ENCODE data around the gene MYO16.

Gene MYO16

DNA sequence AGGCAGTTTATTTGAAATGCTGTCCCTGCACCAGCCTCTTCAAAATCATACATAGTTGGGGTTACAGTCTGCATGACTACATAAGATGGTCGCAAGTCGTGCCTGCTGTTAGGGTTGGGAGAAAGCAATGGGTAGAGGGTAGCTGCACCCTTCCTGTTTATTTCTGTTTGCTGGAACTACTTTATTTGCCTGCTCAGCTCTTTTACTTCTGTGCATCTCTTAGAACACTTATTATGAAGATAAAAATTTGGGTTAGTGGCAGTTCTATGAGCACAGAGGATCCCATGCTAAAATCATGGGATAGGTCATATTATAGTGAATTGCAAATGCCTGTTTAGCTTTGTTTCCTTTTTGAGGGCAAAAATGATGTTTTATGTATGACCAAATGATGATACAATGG, 160.1 kb downstream of the MYO16 start:
- DNase-seq (ENCODE audit: low read depth in 2 of 2, low spot score in 1 of 2) = no peak

DNA sequence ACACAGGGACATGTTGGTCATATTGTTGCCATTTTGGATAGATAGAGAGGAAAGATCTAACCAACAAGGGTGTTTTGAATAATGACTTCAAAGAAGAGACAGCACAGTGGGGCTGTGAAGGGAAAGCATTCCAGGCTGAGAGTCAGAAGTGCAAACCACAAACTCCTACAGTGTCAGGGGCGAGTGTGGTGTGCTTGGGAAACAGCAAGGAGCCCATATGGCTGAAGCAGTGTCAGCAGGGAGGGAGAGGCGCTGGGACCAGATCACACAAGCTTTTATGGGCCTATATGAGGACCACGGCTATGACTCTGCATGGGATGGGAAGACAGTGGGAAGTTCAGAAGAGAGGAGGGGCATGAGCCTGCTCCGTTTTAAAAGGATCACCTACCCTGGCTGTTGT, 166.4 kb downstream of the MYO16 start:
- DNase-seq (ENCODE audit: low read depth in 2 of 2, low spot score in 1 of 2) = no peak

DNA sequence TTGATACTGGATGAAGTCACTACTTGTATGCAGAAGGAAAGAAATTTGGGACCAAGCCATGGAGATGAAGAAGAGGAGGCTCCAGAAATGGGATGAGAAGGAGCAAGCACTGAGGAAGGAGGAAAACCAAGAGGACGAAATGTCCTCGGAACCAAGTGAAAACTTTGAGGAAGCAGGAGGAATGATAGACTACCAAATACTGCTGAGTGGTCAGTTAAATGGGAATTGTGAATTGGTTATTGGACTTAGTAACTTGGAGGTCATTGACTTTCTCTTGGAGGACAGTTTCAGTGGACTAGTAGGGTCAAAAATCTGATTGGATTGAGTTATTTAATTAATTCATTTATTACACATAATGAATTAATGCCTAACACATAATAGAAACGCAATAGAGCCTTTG, 167.9 kb downstream of the MYO16 start:
- DNase-seq (ENCODE audit: low read depth in 2 of 2, low spot score in 1 of 2) = no peak

DNA sequence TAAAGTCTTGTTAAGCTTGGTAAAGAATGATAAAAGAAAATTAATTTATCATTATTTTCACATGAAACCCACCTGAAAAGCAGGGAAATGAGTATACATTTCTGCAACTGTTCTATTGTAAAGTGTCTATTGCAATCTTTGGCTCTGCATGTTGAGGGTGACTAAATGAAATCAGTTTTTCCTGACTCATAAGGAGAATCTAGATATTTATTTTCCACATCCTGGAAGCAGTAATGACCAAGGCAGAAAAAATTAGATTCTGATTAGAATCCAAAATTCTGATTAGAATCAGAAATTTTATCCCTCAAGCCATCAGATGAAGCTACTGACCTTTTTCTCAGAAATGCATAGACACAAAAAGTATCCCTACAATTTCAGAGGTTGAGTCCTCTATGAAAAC, 178.4 kb downstream of the MYO16 start:
- DNase-seq (ENCODE audit: low read depth in 2 of 2, low spot score in 1 of 2) = no peak

DNA sequence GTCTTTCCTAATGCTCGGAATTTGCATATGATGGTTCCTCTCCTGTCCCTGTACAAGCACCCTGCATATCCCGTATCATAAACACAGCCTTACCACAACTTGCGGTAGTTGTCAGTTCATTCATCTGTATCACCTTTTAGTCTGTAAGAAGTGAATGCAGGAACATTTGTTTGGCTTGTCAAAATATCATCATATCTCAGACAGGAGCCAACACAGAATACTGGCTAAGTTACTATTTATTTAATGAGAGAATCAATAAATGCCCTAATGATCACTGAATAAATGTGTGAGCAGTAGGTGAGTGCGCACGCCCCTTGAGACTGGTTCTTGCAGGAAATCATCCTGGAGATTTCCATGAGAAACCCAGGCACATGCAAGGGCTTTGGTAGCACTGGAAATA, 182.8 kb downstream of the MYO16 start:
- DNase-seq (ENCODE audit: low read depth in 2 of 2, low spot score in 1 of 2) = no peak

DNA sequence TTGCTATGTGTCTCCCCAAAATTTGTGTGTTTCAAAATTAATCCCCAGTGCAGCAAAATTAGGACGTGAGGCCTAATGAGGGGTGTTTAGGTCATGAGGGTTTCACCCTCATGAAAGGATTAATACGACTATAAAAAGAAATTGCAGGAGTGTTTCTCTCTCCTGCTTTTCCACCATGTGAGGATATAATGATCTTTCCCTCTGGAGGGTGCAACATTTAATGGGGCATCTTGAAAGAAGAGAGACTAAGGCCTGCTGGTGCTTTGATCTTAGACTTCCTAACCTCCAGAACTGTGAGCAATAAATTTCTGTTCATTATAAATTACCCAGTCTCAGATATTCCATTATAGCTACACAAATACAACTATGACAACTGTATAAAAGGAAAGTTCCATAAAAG, 183.2 kb downstream of the MYO16 start:
- no peak for DNase-seq (ENCODE audit: low read depth in 2 of 2, low spot score in 1 of 2)

DNA sequence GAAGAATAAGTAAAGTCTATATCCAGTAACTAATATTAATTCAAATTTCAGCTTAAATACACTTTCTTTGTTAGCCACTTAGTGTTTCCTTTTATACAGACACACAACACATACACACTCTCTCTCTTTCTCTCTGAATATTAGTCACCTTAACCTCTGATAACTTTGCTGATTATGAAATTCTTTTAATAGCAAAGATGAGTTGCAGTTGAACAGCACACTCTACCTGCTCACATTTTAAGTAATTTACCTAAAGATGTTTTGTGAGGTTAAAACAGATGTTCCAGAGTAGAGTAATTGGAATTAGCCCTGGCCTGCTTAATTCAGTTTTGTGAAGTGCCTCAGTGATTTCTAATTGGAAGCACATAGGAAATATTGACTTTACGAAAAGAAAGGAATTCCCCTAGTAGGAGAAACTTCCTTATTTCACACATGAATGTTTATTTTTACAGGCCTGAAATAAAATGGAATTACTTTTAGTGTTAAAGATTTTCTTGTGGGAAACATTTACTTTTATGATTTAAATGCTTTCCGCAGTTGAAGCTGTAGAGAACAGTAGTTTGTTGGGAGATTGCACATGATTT, 184.3 kb downstream of the MYO16 start:
- DNase-seq (ENCODE audit: low read depth in 2 of 2, low spot score in 1 of 2) = no peak

DNA sequence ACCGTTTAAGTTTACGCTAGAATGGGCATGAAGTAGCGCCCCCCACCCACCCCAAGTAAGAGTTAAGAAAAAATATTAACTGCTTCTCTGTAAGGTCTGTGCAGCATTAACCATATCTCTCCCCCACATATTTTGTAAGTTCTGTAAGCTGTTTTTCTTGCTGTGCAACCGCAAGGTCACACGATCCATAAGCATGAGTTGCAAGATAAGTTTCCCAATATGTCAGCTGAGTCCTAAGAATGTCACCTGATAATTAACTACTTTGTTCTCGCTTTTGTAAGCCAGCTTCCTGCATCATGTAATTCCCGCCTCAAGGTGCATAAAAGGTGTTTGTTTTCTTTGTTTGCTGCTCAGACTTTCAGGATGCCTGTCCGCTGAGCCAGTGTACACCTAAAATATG, 187.0 kb downstream of the MYO16 start:
- DNase-seq (ENCODE audit: low read depth in 2 of 2, low spot score in 1 of 2) = no peak

DNA sequence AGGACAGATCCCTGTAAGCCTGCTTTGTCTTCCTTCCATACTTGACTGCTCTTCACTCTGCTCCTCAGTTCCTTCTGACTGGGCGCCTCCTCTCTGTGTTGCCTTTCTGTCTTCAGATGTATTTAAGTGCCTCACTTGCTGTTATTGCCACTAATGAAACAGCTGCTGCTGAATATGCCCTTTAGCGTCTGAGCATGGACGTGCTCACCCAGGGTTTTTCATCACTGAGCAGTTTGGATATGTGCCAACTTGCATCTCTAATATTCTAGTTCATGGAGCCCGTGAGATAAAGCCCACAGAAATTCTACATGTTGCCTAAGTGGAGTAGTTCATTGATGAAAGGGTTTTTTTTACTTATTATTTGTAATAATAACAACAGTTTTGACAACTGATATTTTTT, 198.2 kb downstream of the MYO16 start:
- no peak for DNase-seq (ENCODE audit: low read depth in 2 of 2, low spot score in 1 of 2)

DNA sequence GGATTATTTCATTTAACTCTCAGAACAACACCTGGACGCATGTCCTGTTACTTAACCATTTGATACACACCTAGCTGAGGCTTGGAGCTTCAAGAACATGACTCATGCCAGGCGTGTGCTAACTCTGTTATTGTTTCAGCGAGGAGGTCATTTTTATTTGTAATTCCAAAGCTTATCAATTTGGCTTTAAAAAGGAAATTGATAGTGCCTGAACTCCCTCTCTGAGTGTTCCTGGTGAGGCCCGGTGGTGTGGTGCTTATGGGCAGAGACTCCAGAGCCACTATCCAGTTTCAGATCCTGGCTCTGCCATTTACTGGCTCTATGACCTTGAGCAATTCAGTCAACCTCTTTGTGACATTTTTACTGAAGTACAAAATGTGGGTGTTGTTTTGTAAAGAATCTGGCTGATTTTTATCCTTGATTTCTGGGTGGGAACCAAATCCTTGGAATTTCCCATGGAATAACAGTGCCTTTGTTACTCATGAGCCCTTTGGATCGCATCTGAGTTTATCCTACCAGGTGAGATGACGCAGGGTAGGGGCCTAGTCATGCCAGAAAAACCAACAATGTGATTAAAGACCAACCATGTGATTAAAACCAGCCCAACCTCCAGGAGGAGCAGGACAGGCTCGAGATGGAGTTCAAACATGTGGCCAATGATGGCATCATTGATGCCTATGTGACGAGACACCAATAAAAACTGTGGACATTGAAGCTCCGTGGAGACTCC, 198.8 kb downstream of the MYO16 start:
- DNase-seq (ENCODE audit: low read depth in 2 of 2, low spot score in 1 of 2) = no peak

DNA sequence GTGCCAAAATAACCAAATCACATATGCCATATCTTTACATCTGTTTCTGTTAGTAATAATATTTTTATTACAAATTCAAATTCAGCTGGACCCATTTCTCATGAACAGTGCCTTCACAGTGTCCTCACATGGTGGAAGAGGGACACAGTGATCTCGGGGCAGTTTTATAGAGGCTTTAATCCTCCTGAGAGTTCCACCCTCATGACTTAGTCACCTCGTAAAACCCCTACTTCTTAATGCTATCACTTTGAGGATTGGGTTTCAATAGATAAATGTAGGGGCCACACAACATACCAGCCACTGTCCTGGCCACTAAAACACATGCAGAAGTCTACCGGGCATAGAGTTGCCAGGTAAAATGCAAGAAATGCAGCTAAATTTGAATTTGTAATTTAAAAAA, 201.5 kb downstream of the MYO16 start:
- DNase-seq (ENCODE audit: low read depth in 2 of 2, low spot score in 1 of 2) = no peak

DNA sequence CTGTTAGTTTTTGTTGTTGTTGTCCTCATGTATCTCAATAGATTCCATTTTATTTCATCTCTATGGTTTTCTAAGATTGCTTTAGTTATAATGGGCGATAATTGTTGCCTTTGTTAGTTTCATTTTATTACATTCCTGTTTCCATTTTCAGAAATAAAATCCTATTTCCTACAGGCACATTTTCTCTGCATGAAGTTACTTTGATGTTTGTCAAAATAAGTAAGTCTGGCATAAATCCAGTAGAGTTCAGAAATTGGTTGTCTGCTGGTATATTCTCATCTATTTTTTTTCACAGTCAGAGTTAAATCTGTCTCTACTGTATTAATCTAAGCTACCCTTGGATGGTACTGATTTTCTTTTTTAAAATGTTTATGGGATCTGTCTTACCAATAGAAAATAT, 204.1 kb downstream of the MYO16 start:
- no peak for DNase-seq (ENCODE audit: low read depth in 2 of 2, low spot score in 1 of 2)

DNA sequence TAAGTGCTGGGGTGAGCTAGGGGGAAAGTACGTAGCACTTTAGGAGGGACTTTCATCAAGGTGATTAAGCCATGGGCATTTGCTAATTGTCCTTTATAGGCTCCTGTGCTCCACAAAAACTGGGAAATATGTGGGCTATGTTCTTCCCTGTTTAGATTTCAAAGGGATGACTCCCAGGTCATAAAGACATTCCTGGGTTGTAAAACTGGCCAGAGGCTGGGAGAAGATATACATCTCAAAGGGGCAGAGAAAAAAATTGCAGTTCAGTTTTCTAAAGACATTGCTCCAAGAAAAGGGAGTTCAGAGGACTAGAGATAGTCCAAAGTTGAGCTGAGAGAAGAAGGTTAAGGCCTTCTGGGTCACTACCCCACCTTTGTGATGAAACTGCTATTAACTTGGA, 204.8 kb downstream of the MYO16 start:
- no peak for DNase-seq (ENCODE audit: low read depth in 2 of 2, low spot score in 1 of 2)

DNA sequence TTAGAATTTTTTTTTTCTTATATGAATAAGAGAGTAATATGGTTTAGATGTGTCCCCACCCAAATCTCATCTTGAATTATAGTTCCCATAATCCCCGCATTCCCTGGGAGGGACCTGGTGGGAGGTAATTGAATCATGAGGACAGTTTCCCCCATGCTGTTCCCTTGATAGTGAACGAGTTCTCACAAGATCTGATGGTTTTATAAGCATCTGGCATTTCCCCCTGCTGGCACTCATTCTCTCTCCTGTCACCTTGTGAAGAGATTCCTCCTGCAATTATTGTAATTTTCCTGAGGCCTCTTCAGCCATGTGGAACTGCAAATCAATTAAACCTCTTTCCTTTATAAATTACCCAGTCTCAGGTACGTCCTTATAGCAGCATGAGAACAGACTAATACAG, 205.7 kb downstream of the MYO16 start:
- no peak for DNase-seq (ENCODE audit: low read depth in 2 of 2, low spot score in 1 of 2)

DNA sequence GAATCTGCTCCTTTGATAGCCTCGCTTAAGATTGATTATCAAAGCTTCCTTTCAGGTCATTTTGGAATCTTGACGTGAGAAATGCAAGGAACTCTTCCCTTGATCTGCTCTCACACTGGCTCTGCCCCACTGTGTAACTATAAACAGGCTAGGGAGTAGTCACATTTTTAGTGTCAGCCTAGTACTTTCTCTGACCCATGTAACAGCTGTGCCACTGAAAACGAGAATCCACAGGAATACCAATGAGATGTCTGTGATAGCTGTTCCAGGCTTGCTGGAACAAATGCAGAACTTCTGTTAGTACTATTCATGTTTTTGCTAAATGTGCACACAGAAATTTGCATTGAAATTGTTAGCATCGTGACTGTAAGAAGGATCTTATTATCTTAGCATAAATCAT, 221.3 kb downstream of the MYO16 start:
- DNase-seq (ENCODE audit: low read depth in 2 of 2, low spot score in 1 of 2) = no peak

DNA sequence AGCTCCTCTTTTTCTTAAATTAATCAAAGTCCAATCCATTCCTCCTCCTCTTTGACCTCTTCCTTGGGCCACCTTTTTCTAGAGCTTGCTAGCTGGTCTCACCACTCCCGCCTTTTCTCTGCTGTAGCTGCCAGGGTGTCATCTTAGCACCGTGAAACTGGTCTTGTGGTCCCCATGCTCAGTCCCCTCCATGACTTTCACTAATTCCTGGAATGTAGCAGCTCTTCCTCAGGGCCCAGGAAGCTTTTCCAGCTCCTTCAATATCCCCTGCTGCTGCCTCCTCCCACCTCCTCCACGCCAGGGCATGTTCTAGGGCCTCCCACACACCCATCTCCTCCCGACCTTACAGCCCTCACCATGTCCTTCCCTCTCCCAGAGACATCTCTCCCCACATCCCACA, 222.2 kb downstream of the MYO16 start:
- DNase-seq (ENCODE audit: low read depth in 2 of 2, low spot score in 1 of 2) = no peak

DNA sequence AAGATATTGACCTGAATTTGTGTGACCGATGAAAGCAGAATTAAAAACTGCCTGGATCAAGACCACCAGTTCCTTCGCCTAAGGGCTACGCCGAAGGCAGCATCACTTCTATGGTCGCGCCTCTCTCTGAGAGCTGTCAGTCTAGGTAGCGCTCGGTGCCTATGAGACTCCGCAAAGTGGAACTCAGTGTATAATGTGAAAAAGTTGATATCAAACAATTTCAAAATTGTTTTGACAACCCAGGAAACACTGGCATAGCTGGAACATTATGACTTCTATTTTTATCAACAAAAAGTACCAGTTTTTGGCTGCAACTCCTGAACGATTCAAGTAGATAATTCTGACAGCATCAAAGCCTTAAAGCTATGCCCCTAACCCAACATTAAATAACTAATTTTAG, 223.6 kb downstream of the MYO16 start:
- DNase-seq (ENCODE audit: low read depth in 2 of 2, low spot score in 1 of 2) = no peak

DNA sequence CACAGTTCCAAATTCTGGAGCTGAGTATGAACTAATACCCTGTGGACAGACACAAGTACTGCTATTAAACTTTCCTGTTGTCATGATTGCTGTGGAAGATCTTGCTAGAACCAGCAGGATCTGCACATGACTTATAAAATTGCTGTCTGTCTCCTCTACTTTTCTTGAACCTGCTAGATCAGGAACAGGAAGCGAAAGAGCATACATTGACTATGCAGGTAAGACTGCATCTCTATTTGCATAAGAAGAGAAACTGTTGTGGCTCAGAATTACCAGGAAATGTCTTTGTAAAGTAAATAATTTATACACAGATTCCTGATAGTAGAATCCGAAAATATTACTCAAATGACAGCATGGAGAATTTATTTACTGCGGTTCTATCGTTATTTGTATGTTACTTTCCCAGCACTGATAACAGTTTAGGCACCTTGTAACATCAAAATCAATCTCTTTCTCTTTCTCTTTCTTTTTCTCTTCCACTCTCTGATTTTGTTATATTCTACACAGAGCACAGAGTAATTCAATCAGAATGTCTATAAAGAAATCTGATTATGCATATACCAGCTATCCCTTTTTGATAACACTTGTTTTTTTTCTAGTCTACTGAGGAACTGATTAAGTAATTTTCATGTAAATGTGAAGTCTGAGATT, 226.5 kb downstream of the MYO16 start:
- no peak for DNase-seq (ENCODE audit: low read depth in 2 of 2, low spot score in 1 of 2)

DNA sequence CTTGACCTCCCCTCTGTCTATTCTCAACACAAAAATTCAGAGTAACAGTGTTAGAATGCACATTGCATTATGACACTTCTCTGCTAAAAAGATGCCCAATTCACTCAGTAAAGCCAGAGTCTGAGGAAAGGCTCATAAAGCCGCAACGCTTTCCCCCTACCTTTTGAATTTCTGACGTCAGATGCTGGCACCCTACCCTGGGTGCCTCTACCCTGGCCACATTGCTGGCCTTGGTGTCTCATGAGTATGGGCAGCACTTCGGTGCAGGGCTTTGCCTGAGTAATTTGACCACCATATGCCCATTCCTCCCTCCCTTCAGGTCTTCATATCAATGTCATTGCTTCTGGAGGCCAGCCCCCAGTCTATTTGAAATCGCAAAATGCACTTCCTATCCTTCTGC, 229.3 kb downstream of the MYO16 start:
- no peak for DNase-seq (ENCODE audit: low read depth in 2 of 2, low spot score in 1 of 2)

DNA sequence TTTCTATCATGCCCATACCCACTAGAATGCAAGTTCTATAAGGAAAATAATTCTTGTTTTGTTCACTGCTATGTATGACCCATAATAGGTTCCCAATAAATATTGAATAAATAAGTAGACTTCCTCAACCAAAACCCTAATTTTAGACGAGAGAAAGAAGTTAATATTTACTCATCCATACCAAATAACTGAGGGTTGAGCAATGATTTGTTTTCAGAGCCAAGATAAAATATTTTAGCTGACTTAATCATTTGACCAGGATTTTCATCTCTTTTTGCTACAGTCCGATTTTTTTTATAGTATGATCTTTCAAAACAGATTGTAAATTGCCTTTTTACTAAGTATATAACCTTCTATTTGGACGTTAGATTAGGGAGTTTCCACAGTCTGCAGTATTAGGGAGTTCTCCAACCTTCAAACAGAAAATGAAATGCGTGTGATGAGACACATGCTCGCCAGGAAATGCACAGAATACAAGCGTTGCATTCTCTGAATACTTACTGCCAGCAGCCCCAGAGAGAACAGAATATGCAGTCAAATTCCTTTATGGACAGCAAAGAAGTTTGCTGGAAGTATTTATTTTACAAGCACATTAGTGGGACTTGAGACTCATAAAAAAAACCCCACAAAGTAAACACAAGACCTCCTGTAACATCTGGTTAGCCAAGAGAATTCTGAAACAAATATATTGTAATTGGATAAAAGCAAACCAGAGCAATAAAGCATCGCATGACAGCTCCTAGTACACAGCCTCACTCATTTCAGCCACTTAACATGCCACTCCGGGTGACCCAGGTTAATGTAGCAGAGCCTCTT, 230.0 kb downstream of the MYO16 start:
- no peak for DNase-seq (ENCODE audit: low read depth in 2 of 2, low spot score in 1 of 2)

DNA sequence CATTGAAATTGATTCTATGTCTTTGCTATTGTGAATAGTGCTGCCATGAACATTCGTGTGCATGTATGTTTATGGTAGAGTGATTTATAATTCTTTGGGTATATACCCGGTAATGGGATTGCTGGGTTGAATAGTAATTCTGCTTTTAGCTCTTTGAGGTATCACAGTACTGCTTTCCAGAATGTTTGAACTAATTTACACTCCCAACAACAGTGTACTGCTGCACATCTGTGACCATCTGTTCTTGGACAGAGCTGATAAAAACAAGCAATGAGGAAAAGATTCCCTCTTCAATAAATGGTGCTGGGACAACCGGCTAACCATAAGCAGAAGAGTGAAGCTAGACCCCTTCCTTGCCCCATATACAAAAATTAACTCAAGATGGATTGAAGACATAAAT, 231.0 kb downstream of the MYO16 start:
- DNase-seq (ENCODE audit: low read depth in 2 of 2, low spot score in 1 of 2) = no peak

DNA sequence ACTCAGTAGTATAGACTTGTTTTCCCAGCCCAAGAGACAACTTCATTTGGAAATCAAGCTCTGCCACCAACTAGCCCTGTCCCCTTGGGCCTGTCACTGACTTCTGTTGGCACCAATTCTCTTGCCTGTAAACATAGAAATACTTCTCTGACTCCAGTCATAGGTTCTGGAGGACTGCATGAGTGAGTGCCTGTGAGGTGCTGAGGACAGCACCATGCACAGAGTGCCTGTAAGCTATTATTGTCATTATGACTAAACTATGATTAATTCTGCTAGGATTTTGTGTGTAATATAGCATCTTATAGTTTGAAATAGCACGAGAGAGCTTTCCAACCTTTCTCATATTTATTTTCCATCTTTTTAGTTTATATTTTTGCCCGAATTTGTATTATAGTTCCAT, 247.9 kb downstream of the MYO16 start:
- DNase-seq (ENCODE audit: low read depth in 2 of 2, low spot score in 1 of 2) = no peak
